ENCODE results near the gene CADM2.
"Not testable (repeated sequence)": the region's sequence is repeated elsewhere in the genome, so short reads cannot be mapped to it uniquely, and the experiment has no call there.

CADM2 gene

GRCh38 chr3:85662462-85662861 is 703.7 kb downstream of the CADM2 start:
- no peaks in the 10 kb centered on the region for H3K36me3 ChIP-seq (ENCODE audit: control insufficient read depth, insufficient read depth, low read length)
- no peak overlapping the region for H3K27ac ChIP-seq (ENCODE audit: low read depth, low read length)

GRCh38 chr3:85667744-85668143 is 709.0 kb downstream of the CADM2 start:
- Histone ChIP-seq H3K36me3 (ENCODE audit: control insufficient read depth, insufficient read depth, low read length) (no peaks in the 10 kb centered on the region), H3K27me3 (ENCODE audit: control insufficient read depth, insufficient read depth, low read length) (no peaks in the 10 kb centered on the region), H3K27ac (ENCODE audit: low read depth, low read length) (no peak overlapping the region), H3K4me1 (ENCODE audit: control insufficient read depth, insufficient read depth, low read length) (no peaks in the 10 kb centered on the region), H3K9me3 (ENCODE audit: control insufficient read depth, insufficient read depth, low read length) (no peaks in the 10 kb centered on the region), H3K4me3 (ENCODE audit: low read depth, low read length) (no peak overlapping the region; the same call in 1 of the 2 replicates), H3K9ac (ENCODE audit: low read depth, low read length) (no peak overlapping the region)

More at GRCh38 chr3:85662462-85662861, 703.7 kb downstream of the CADM2 start:
- Histone ChIP-seq H3K27me3 (ENCODE audit: control insufficient read depth, insufficient read depth, low read length) (no peaks in the 10 kb centered on the region), H3K9me3 (ENCODE audit: control insufficient read depth, insufficient read depth, low read length) (no peaks in the 10 kb centered on the region), H3K4me1 (ENCODE audit: control insufficient read depth, insufficient read depth, low read length) (no peaks in the 10 kb centered on the region), H3K9ac (ENCODE audit: low read depth, low read length) (no peak overlapping the region), H3K4me3 (ENCODE audit: low read depth, low read length) (no peak overlapping the region)

GRCh38 chr3:85670634-85671205 is 711.9 kb downstream of the CADM2 start:
- Histone ChIP-seq H3K27ac (ENCODE audit: low read depth, low read length) (no peak overlapping the region), H3K9me3 (ENCODE audit: control insufficient read depth, insufficient read depth, low read length) (no peaks in the 10 kb centered on the region), H3K4me3 (ENCODE audit: low read depth, low read length) (no peak overlapping the region), H3K27me3 (ENCODE audit: control insufficient read depth, insufficient read depth, low read length) (no peaks in the 10 kb centered on the region), H3K9ac (ENCODE audit: low read depth, low read length) (no peak overlapping the region), H3K4me1 (ENCODE audit: control insufficient read depth, insufficient read depth, low read length) (no peaks in the 10 kb centered on the region), H3K36me3 (ENCODE audit: control insufficient read depth, insufficient read depth, low read length) (no peaks in the 10 kb centered on the region)

- no peaks in the 10 kb centered on the region for H3K4me1 ChIP-seq (ENCODE audit: control insufficient read depth, insufficient read depth, low read length)
- no peaks in the 10 kb centered on the region for H3K27me3 ChIP-seq (ENCODE audit: control insufficient read depth, insufficient read depth, low read length)
- no peaks in the 10 kb centered on the region for H3K9me3 ChIP-seq (ENCODE audit: control insufficient read depth, insufficient read depth, low read length)
- no peaks in the 10 kb centered on the region for H3K36me3 ChIP-seq (ENCODE audit: control insufficient read depth, insufficient read depth, low read length)
- H3K4me3 ChIP-seq (ENCODE audit: low read depth, low read length) = no peak overlapping the region
- H3K9ac ChIP-seq (ENCODE audit: low read depth, low read length) = no peak overlapping the region
- H3K27ac ChIP-seq (ENCODE audit: low read depth, low read length) = no peak overlapping the region
Observed at GRCh38 chr3:85672761-85673160, 714.0 kb downstream of the CADM2 start.

GRCh38 chr3:85678713-85679112 is 719.9 kb downstream of the CADM2 start:
- no peak overlapping the region for H3K9ac ChIP-seq (ENCODE audit: low read depth, low read length)
- no peaks in the 10 kb centered on the region for H3K4me1 ChIP-seq (ENCODE audit: control insufficient read depth, insufficient read depth, low read length)
- no peaks in the 10 kb centered on the region for H3K27me3 ChIP-seq (ENCODE audit: control insufficient read depth, insufficient read depth, low read length)
- H3K36me3 ChIP-seq (ENCODE audit: control insufficient read depth, insufficient read depth, low read length) = no peaks in the 10 kb centered on the region
- no peaks in the 10 kb centered on the region for H3K9me3 ChIP-seq (ENCODE audit: control insufficient read depth, insufficient read depth, low read length)
- H3K27ac ChIP-seq (ENCODE audit: low read depth, low read length) = no peak overlapping the region
- H3K4me3 ChIP-seq (ENCODE audit: low read depth, low read length) = no peak overlapping the region

- Histone ChIP-seq H3K4me3 (ENCODE audit: low read depth, low read length) (no peak overlapping the region), H3K27ac (ENCODE audit: low read depth, low read length) (no peak overlapping the region), H3K36me3 (ENCODE audit: control insufficient read depth, insufficient read depth, low read length) (no peaks in the 10 kb centered on the region), H3K4me1 (ENCODE audit: control insufficient read depth, insufficient read depth, low read length) (no peaks in the 10 kb centered on the region), H3K9ac (ENCODE audit: low read depth, low read length) (no peak overlapping the region), H3K9me3 (ENCODE audit: control insufficient read depth, insufficient read depth, low read length) (no peaks in the 10 kb centered on the region), H3K27me3 (ENCODE audit: control insufficient read depth, insufficient read depth, low read length) (no peaks in the 10 kb centered on the region)
Observed at GRCh38 chr3:85681906-85682305, 723.1 kb downstream of the CADM2 start.

GRCh38 chr3:85691196-85691595 is 732.4 kb downstream of the CADM2 start:
- Histone ChIP-seq H3K4me3 (ENCODE audit: low read depth, low read length) (no peak overlapping the region), H3K9me3 (ENCODE audit: control insufficient read depth, insufficient read depth, low read length) (no peaks in the 10 kb centered on the region), H3K36me3 (ENCODE audit: control insufficient read depth, insufficient read depth, low read length) (no peaks in the 10 kb centered on the region), H3K9ac (ENCODE audit: low read depth, low read length) (no peak overlapping the region), H3K4me1 (ENCODE audit: control insufficient read depth, insufficient read depth, low read length) (no peaks in the 10 kb centered on the region), H3K27ac (ENCODE audit: low read depth, low read length) (no peak overlapping the region), H3K27me3 (ENCODE audit: control insufficient read depth, insufficient read depth, low read length) (no peaks in the 10 kb centered on the region)

GRCh38 chr3:85697156-85697555 is 738.4 kb downstream of the CADM2 start:
- H3K4me3 ChIP-seq (ENCODE audit: low read depth, low read length) = no peak overlapping the region
- H3K9ac ChIP-seq (ENCODE audit: low read depth, low read length) = no peak overlapping the region
- H3K27ac ChIP-seq (ENCODE audit: low read depth, low read length) = no peak overlapping the region
- H3K9me3 ChIP-seq (ENCODE audit: control insufficient read depth, insufficient read depth, low read length) = peaks cover 13% of the 10 kb centered on the region
- H3K36me3 ChIP-seq (ENCODE audit: control insufficient read depth, insufficient read depth, low read length) = no peaks in the 10 kb centered on the region
- no peaks in the 10 kb centered on the region for H3K27me3 ChIP-seq (ENCODE audit: control insufficient read depth, insufficient read depth, low read length)
- peaks cover 3% of the 10 kb centered on the region; the same call in 1 of the 2 replicates for H3K4me1 ChIP-seq (ENCODE audit: control insufficient read depth, insufficient read depth, low read length)

- no peak overlapping the region for H3K9ac ChIP-seq (ENCODE audit: low read depth, low read length)
- peaks cover 42% of the 10 kb centered on the region for H3K4me1 ChIP-seq (ENCODE audit: control insufficient read depth, insufficient read depth, low read length)
- H3K36me3 ChIP-seq (ENCODE audit: control insufficient read depth, insufficient read depth, low read length) = no peaks in the 10 kb centered on the region
- no peak overlapping the region for H3K4me3 ChIP-seq (ENCODE audit: low read depth, low read length)
- H3K9me3 ChIP-seq (ENCODE audit: control insufficient read depth, insufficient read depth, low read length) = no peaks in the 10 kb centered on the region
- no peaks in the 10 kb centered on the region for H3K27me3 ChIP-seq (ENCODE audit: control insufficient read depth, insufficient read depth, low read length)
- H3K27ac ChIP-seq (ENCODE audit: low read depth, low read length) = no peak overlapping the region
Observed at GRCh38 chr3:85706130-85706529, 747.3 kb downstream of the CADM2 start.

GRCh38 chr3:85708325-85708724 is 749.5 kb downstream of the CADM2 start:
- not testable (repeated sequence) for H3K9me3 ChIP-seq (ENCODE audit: control insufficient read depth, insufficient read depth, low read length); H3K4me3 ChIP-seq (ENCODE audit: low read depth, low read length); H3K36me3 ChIP-seq (ENCODE audit: control insufficient read depth, insufficient read depth, low read length); H3K27me3 ChIP-seq (ENCODE audit: control insufficient read depth, insufficient read depth, low read length); H3K27ac ChIP-seq (ENCODE audit: low read depth, low read length); H3K9ac ChIP-seq (ENCODE audit: low read depth, low read length)
- peaks cover 36% of the 10 kb centered on the region for H3K4me1 ChIP-seq (ENCODE audit: control insufficient read depth, insufficient read depth, low read length)

GRCh38 chr3:85709346-85709892 is 750.6 kb downstream of the CADM2 start:
- H3K9me3 ChIP-seq (ENCODE audit: control insufficient read depth, insufficient read depth, low read length) = no peaks in the 10 kb centered on the region
- H3K27me3 ChIP-seq (ENCODE audit: control insufficient read depth, insufficient read depth, low read length) = no peaks in the 10 kb centered on the region
- H3K27ac ChIP-seq (ENCODE audit: low read depth, low read length) = no peak overlapping the region
- H3K36me3 ChIP-seq (ENCODE audit: control insufficient read depth, insufficient read depth, low read length) = no peaks in the 10 kb centered on the region
- no peak overlapping the region for H3K4me3 ChIP-seq (ENCODE audit: low read depth, low read length)
- H3K4me1 ChIP-seq (ENCODE audit: control insufficient read depth, insufficient read depth, low read length) = peaks cover 27% of the 10 kb centered on the region
- H3K9ac ChIP-seq (ENCODE audit: low read depth, low read length) = no peak overlapping the region

Measured in HUES48 (cell line).